Epithelial cell of prostate (primary cell): Measurements from ENCODE around the gene TIAL1.
"Not testable (repeated sequence)": the region's sequence is repeated elsewhere in the genome, so short reads cannot be mapped to it uniquely, and the experiment has no call there.

Experiments
- DNase-seq: peaks from one replicate; pipeline ENCODE4 v3.0.0-alpha.2; 2011; ENCODE audit warnings: low read depth, low spot score
- H3K27ac ChIP-seq: fragments of 450-650 bp; 2 replicates; pipeline ENCODE4 v1.5.1; 2017; ENCODE audit warnings: mild to moderate bottlenecking

Gene TIAL1

DNA sequence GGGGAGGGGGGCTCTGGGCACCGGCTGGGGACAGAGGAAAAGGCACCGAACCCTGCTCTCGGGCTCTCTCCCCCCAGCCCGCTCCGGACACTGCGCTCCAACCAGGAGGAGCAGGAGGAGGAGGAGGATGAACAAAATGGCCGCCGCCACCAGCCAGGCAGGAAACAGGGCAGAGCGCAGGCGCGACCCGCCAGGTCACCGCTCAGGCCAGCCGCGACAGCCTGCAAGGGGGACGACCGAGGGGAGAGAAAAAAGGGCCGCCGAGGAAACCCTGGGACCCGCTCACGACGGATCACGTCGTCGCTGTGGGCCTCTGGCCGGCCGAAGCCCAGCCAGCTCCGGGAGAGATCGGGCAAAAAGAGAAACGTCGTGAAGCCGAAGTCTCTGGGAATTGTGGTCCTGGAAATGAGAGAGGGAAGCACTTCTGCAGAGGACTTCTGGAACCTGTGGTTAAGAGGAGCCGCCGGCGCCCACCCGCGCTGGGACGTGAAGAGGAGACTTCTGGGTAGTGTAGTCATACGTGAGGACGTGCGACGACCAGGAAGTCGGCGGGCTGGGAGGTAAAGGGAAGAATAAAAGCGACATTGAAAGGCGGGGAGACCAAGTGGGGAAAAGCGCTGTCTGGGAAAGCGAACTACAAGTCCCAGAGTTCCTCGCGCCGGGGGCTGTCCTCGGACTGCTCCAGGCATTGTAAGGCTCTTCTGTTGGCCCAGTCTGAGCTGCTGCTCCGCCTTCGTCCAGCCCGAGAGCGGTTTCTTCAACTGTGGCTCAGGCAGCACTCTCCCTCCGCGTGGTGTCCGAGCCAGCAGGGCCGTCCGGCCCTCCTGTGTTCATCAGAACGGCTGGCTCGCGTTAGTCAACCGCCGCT lies at the start of gene TIAL1:
Gene TIAL1 (minus strand): TSS at position 428 of the 868 bp plus-strand sequence. CDS start 499 bp downstream, outside the sequence.
- peak within 1 kb of the TSS; percentile 94 for H3K27ac ChIP-seq
- DNase-seq: peak; percentile 98

GRCh38 chr10:119644994-119645393 lies 48.2 kb upstream of the TIAL1 start:
- no peak for DNase-seq
- no peak overlapping the region for H3K27ac ChIP-seq

- no peak overlapping the region for H3K27ac ChIP-seq
- no peak for DNase-seq
Observed at GRCh38 chr10:119644205-119644814, 47.5 kb upstream of the TIAL1 start.

DNA sequence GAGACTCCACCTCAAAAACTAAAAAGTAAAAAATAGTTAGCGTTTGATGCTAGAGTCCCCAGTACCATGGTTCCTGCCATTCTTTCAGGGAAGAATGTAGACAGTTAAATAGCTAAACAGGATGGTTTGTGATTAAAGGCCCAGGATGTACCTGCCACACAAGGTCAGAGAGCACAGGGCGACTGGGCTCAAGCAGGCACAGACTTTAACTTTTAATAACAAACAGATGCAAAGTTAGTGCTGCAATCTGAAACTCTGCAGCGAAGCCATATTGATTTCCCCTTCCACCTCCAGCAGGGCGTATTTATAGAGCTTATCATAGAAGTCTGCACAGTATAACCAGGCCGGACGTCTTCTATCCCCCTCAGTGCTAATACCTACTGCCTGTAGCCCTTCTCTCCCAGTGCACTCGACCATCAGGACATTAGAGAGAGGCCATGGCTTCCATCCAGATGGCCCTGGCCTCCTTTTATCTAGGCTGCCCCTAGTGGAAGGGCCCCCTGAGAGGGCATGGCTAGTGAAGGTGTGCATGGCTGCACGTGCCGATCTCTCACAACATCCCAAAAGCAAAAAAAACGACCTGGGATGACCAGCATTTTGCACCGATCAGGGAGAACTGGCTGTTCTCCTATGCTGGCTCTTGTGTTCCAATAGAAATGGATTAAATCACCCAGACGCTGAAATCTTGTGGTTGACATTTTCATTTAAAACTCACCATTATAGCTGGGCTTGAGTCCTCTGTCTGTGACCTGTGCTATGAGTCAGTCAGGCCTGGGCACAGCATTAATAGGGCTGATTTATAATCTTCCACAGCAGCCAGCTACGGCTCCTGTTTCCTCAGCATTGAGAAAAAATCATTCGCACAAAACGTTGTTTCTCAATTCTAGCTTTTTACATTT lies 46.8 kb upstream of the TIAL1 start:
- H3K27ac ChIP-seq: no peak overlapping the region
- DNase-seq: no peak

DNA sequence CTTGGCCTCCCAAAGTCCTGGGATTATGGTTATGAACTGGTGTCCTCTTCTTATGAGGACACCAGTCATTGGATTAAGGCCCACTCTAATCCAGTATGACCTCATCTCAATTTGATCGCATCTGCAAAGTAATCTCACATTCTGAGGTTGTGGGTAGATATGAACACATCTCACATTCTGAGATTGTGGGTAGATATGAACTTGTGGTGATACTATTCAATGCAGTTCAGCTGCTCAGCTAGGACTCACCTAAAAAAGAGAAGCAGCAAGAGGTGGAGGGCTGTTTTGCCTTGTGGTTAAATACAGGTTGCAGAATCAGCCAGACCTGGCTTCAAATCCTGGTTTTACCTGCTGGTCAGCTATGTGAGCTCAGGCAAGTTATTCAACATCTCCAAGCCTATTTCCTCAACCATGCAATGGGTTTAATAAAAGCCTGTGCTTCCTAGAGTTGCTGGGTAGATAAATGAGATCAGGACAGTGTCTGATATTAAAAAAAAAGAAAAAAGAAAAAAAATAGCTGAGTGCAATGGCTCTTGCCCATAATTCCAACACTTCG lies 45.9 kb upstream of the TIAL1 start:
- DNase-seq: no peak
- H3K27ac ChIP-seq: no peak overlapping the region

DNA sequence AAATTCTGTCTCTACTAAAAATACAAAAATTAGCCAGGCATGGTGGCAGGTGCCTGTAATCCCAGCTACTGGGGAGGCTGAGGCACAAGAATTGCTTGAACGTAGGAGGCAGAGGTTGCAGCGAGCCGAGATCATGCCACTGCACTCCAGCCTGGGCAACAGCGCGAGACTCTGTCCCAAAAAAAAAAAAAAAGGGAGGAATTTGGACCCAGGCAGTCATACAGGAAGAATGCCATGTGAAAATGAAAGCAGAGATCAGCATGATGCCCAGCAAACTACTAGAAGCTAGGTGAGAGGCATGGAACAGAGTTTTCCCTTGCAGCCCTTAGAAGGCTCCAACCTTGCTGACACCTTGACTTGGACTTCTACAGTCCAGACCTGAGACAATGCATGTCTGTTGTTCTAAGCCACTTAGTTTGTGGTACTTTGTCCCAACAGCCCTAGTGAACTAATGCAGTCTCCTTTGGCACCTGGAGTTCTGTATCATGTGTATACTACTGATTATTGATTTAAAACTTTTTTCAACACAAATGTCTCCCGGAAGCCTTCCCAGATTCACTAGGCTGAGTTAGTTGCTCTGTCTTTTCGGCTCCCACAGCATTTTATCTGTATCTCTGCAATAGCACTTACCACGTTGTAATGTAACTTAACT lies 44.2 kb upstream of the TIAL1 start:
- no peak overlapping the region for H3K27ac ChIP-seq
- no peak for DNase-seq

DNA sequence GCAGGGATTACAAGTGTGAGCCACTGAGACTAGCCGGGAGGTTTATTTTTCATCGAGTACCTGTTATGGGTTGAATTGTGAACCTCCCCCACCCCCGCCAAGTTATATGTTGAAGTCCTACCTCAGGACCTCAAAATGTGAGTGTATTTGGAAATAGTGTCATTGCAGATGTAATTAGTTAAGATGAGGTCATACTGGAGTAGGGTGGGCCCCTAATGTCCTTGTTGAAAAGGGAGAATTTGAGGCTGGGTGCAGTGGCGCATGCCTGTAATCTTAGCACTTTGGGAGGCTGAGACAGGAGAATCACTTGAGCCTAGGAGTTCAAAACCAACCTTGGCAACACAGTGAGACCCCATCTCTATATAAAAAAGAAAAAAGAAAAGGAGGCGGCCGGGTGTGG lies 43.6 kb upstream of the TIAL1 start:
- DNase-seq: no peak

GRCh38 chr10:119638982-119639381 lies 42.2 kb upstream of the TIAL1 start:
- DNase-seq: no peak
- no peak overlapping the region for H3K27ac ChIP-seq

More for the DNA sequence above, 43.6 kb upstream of the TIAL1 start:
- no peak overlapping the region for H3K27ac ChIP-seq

DNA sequence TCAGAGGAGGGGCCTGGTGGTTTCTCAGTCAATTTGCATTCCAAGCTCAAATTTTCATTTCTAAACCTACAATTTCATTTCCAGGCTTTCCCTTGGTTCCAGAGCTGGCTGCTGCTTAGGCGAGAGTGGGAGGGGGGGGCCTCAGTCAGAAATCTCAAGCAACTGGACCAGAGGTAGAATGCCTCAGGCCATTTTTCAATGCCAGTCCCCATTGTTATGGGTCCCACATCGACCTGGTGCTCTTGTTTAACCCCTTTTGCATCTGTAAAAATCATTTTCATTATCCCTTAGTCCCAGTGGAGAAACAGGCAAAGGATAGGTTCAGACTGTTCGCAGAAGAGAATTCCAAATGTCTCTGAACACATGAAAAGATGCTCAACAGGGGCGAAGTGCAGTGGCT lies 40.9 kb upstream of the TIAL1 start:
- H3K27ac ChIP-seq: no peak overlapping the region
- DNase-seq: no peak

DNA sequence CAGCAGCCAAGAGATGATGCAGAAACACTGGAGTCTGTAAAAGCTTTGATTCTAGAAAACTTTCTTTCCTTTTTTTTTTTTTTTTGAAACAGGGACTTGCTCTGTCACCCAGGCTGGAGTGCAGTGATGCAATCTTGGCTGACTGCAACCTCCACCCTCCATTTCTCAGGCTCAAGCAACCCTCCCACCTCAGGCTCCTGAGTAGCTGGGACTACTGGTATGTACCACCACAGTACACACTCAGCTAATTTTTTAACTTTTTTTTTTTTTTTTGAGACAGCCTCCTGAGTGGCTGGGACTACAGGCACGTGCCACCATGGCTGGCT lies 37.4 kb upstream of the TIAL1 start:
- DNase-seq: no peak
- no peak overlapping the region for H3K27ac ChIP-seq

GRCh38 chr10:119633538-119634218 lies 36.9 kb upstream of the TIAL1 start:
- no peak for DNase-seq
- H3K27ac ChIP-seq: no peak overlapping the region

- DNase-seq: no peak
- no peak overlapping the region for H3K27ac ChIP-seq
Observed at GRCh38 chr10:119630300-119630699, 33.5 kb upstream of the TIAL1 start.

DNA sequence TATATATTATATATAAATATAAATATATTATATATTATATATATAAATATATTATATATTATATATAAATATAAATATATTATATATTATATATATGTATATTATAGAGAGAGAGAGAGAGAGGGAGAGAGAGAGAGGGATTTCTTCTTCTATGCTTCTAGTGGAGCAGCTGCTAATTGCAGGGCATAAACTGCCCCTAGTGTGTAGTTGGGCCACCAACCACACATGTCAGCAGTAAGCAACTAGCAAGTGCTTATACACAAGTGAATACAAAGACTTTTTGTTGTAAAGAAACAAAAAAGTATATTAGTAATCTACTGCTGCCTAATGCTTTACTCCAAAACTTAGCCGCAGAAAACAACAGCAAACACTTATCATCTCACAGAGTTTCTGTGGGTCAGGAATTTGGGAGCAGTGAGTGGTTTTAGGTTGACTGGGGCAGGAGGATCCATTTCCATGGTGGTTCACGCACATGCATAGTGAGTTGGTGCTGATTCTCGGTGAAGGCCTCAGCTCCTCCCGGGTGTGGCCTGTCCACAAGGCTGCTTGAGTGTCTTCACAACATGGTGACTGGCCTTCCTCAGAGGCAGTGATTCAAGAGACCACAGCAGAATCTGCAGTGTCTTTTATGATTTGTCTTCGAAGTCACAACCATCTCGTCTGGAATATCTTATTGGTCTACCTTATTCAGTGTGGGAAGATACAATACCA lies 29.0 kb upstream of the TIAL1 start:
- no peak for DNase-seq

GRCh38 chr10:119621078-119621384 lies 24.3 kb upstream of the TIAL1 start:
- no peak for DNase-seq

More for the DNA sequence above, 29.0 kb upstream of the TIAL1 start:
- no peak overlapping the region for H3K27ac ChIP-seq

DNA sequence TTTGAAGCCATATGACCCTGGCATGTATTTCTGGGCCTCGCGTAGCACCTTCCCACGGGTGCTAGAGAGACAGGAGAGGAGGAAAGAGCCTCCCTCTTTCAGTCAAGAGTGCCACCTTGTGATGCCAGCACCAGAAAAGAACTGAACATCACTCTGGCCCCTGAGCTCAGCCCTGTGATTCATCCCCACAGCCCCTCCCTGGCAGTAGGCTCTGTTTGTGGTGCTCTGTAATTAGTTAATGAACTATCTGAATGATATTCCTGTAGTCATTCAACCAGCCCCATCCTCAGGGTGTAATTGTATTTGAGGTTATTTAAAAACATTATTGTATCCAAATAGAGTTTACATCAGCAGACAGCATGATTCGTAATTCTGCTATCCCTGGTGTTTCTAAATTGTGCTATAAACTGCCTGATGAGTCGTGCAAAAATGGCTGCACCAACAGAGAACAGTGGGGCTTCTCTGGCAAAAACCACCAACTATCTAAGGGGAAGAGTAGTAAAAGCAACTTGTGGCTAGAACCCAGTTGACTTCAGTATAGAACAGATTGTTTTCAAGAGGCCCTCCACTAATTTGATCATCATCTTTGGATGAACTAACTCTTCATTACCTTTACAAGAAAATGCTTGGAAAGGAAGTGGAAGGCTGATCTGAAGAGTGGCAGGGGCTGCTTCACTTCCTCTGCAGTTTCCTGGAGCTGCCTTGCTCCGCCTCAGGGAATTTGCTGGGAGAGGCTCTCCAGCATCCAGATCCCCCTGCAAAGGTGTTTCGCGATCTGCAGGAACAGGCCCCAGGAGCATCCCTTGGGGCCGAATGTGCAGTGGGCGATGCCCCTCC lies 23.7 kb upstream of the TIAL1 start:
- H3K27ac ChIP-seq: peak overlapping the region; percentile 8

More at GRCh38 chr10:119621078-119621384, 24.3 kb upstream of the TIAL1 start:
- H3K27ac ChIP-seq: no peak overlapping the region

GRCh38 chr10:119619811-119620210 lies 23.0 kb upstream of the TIAL1 start:
- DNase-seq: not testable (repeated sequence)
- peak overlapping the region; percentile 8 for H3K27ac ChIP-seq

More for the DNA sequence above, 23.7 kb upstream of the TIAL1 start:
- no peak for DNase-seq

- DNase-seq: no peak
- no peak overlapping the region for H3K27ac ChIP-seq
Observed at GRCh38 chr10:119619215-119619614, 22.5 kb upstream of the TIAL1 start.
